GM06990 (cell line): ENCODE data around the gene CASK.

ENCODE experiments used
- DNase-seq: peaks from one replicate; pipeline ENCODE4 v3.0.0-alpha.2; 2011; ENCODE audit not compliant: insufficient read length; ENCODE audit errors: extremely low read depth
- H3K27me3 ChIP-seq: replicated peaks from 2 replicates; pipeline ENCODE4 v1.6.0; 2011; ENCODE audit warnings: low read length; ENCODE audit not compliant: control insufficient read depth, insufficient read depth
- H3K36me3 ChIP-seq: 2 replicates; pipeline ENCODE4 v1.5.1; 2011; ENCODE audit warnings: low read length; ENCODE audit not compliant: control insufficient read depth, insufficient read depth
- H3K4me3 ChIP-seq: replicated peaks from 2 replicates; pipeline ENCODE4 v1.5.1; 2011; ENCODE audit warnings: low read depth, mild to moderate bottlenecking, control low read depth, low read length
- CTCF ChIP-seq: IDR thresholded peaks from 2 replicates; pipeline ENCODE4 v1.5.1; 2011; ENCODE audit warnings: low read length, control low read depth, mild to moderate bottlenecking, inconsistent platforms; ENCODE audit not compliant: insufficient read depth, poor library complexity, severe bottlenecking

Gene CASK

GRCh38 chrX:41502004-41502403 is 421.4 kb downstream of the CASK start:
- no peak overlapping the region for H3K4me3 ChIP-seq
- no peak for DNase-seq
- no peaks in the 10 kb centered on the region for H3K36me3 ChIP-seq
- no peaks in the 10 kb centered on the region for H3K27me3 ChIP-seq
- no peak for TF ChIP-seq CTCF

GRCh38 chrX:41499984-41500383 is 423.4 kb downstream of the CASK start:
- no peak for DNase-seq
- no peaks in the 10 kb centered on the region for H3K27me3 ChIP-seq
- no peaks in the 10 kb centered on the region for H3K36me3 ChIP-seq
- H3K4me3 ChIP-seq = no peak overlapping the region
- TF ChIP-seq CTCF = no peak

- Histone ChIP-seq H3K4me3 (no peak overlapping the region), H3K27me3 (no peaks in the 10 kb centered on the region), H3K36me3 (no peaks in the 10 kb centered on the region)
- no peak for TF ChIP-seq CTCF
- no peak for DNase-seq
Observed at GRCh38 chrX:41499195-41499594, 424.2 kb downstream of the CASK start.

GRCh38 chrX:41491267-41492004 is 431.9 kb downstream of the CASK start:
- TF ChIP-seq CTCF = no peak
- no peaks in the 10 kb centered on the region for H3K27me3 ChIP-seq
- no peak for DNase-seq
- no peaks in the 10 kb centered on the region for H3K36me3 ChIP-seq
- H3K4me3 ChIP-seq = no peak overlapping the region

GRCh38 chrX:41490446-41490845 is 432.9 kb downstream of the CASK start:
- Histone ChIP-seq H3K27me3 (no peaks in the 10 kb centered on the region), H3K4me3 (no peak overlapping the region), H3K36me3 (no peaks in the 10 kb centered on the region)
- no peak for DNase-seq
- no peak for TF ChIP-seq CTCF

GRCh38 chrX:41482154-41482850 is 441.1 kb downstream of the CASK start:
- no peak for DNase-seq
- H3K36me3 ChIP-seq = no peaks in the 10 kb centered on the region
- TF ChIP-seq CTCF = no peak
- H3K27me3 ChIP-seq = no peaks in the 10 kb centered on the region
- H3K4me3 ChIP-seq = no peak overlapping the region
